Measurements from ENCODE around the gene TADA2B.

GRCh38 chr4:7051905-7052304 lies 8.7 kb downstream of the TADA2B start:
- TF ChIP-seq POLR2AphosphoS5 (IDR thresholded peaks at IDR 0.05) (no peak), POLR2A (IDR thresholded peaks at IDR 0.05) (no peak)
- TF ChIP-seq, protein P1, sequence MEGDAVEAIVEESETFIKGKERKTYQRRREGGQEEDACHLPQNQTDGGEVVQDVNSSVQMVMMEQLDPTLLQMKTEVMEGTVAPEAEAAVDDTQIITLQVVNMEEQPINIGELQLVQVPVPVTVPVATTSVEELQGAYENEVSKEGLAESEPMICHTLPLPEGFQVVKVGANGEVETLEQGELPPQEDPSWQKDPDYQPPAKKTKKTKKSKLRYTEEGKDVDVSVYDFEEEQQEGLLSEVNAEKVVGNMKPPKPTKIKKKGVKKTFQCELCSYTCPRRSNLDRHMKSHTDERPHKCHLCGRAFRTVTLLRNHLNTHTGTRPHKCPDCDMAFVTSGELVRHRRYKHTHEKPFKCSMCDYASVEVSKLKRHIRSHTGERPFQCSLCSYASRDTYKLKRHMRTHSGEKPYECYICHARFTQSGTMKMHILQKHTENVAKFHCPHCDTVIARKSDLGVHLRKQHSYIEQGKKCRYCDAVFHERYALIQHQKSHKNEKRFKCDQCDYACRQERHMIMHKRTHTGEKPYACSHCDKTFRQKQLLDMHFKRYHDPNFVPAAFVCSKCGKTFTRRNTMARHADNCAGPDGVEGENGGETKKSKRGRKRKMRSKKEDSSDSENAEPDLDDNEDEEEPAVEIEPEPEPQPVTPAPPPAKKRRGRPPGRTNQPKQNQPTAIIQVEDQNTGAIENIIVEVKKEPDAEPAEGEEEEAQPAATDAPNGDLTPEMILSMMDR (IDR thresholded peaks at IDR 0.05): no peak

Data from sigmoid colon (tissue), 4 donors.